SK-N-MC (cell line): Measurements from ENCODE around the gene SMYD3.

ENCODE experiments used
- EZH2 ChIP-seq: fragments of 200-600 bp; sonication (generic); IDR thresholded peaks from one replicate; pipeline ENCODE4 v1.6.1; 2017; ENCODE audit warnings: antibody characterized with exemption
- POLR2AphosphoS5 ChIP-seq: IDR thresholded peaks from 2 replicates; pipeline ENCODE4 v1.6.1; 2012; ENCODE audit warnings: mild to moderate bottlenecking, low read depth, low read length, borderline replicate concordance

DNA sequence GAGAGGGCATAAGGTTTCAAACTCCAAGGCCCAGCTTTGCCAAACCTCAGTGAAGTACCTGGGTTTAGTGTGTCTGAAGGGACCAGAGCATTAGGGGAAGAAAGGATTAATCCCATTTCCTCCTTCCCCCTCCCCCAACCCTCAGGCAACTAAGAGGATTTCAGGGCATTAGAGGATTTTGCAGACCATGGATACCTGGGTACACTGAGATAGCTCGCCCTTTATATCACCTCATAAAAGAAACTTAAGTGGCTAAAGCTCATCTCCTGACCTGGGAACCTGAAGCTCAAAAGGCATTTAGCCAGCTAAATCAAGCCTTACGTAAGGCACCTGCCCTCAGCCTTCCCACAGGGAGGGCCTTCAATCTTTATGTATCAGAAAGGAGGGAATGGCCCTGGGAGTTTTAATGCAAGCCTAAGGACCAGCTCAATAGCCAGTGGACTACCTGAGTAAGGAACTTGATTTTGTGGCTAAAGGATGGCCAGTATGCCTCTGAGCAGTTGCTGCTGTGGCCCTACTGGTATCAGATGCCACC, 26.4 kb upstream of the SMYD3 start:
- TF ChIP-seq EZH2, result no peak
- no peak for TF ChIP-seq POLR2AphosphoS5
